ENCODE results near the gene FOCAD.

DNA sequence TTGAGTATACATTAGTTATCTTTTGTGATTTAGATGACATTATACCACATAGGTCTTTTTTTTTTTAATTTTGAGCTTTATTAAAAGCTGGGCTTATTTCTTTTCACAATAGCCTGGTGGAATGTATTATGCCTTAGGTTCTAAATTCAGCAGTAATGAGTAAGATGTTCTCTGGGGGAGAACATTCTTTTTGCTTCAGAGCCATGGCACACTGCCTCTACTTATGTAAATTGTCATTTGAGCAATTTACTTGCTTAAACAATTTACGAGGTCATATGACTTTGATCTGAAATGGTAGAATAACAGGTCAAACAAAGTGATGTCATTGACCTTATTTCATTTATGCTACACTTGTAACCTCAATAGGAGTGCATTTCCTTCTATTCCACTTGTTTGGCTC, 154.2 kb downstream of the FOCAD start:
- TF ChIP-seq CTCF (IDR thresholded peaks at IDR 0.05; ENCODE audit: low read depth, low read length, poor library complexity, severe bottlenecking) (no peak), EZH2phosphoT487 (IDR thresholded peaks at IDR 0.05; ENCODE audit: borderline replicate concordance, low read length) (no peak)

Measured in DOHH2 (cell line).